HepG2 (cell line): ENCODE results near the gene PDE3B. TPM values are rescaled to one million over a fixed set of nuclear protein-coding genes. Genes with fewer than 3 reads are reported as not detected.

Source experiments
- AKAP8 ChIP-seq: sonication (generic); formaldehyde crosslinking; IDR thresholded peaks from 2 replicates; pipeline ENCODE4 v1.5.1; 2020; ENCODE audit warnings: mild to moderate bottlenecking, missing genetic modification reagents
- ATF1 ChIP-seq: IDR thresholded peaks from 2 replicates; pipeline ENCODE4 v1.6.1; 2016; ENCODE audit warnings: mild to moderate bottlenecking, control low read depth
- ATM ChIP-seq: fragments of 450-650 bp; IDR thresholded peaks from 2 replicates; pipeline ENCODE4 v1.7.1; 2017; ENCODE audit warnings: mild to moderate bottlenecking, borderline replicate concordance
- CERS6 ChIP-seq: sonication (generic); formaldehyde crosslinking; IDR thresholded peaks from 2 replicates; pipeline ENCODE4 v1.5.0; 2020; ENCODE audit warnings: missing genetic modification reagents
- CHD4 ChIP-seq: fragments of 200-600 bp; sonication (generic); IDR thresholded peaks from 2 replicates; pipeline ENCODE4 v1.7.0; 2017; ENCODE audit warnings: mild to moderate bottlenecking, low read length, borderline replicate concordance
- DNMT3B ChIP-seq: conservative IDR thresholded peaks from 2 replicates; pipeline ENCODE4 v1.6.1; 2016; ENCODE audit warnings: missing biosample characterization, control low read depth
- DRAP1 ChIP-seq: IDR thresholded peaks from 2 replicates; pipeline ENCODE4 v1.6.1; 2016; ENCODE audit warnings: missing genetic modification reagents, missing compliant biosample characterization
- E2F1 ChIP-seq: sonication (generic); formaldehyde crosslinking; IDR thresholded peaks from 2 replicates; pipeline ENCODE4 v1.5.0; 2020; ENCODE audit warnings: missing genetic modification reagents
- EEA1 ChIP-seq: sonication (generic); formaldehyde crosslinking; IDR thresholded peaks from 2 replicates; pipeline ENCODE4 v1.5.1; 2020; ENCODE audit warnings: mild to moderate bottlenecking, missing genetic modification reagents, borderline replicate concordance
- FOXK1 ChIP-seq: sonication (generic); formaldehyde crosslinking; IDR thresholded peaks from 2 replicates; pipeline ENCODE4 v1.4.0; 2020; ENCODE audit warnings: low read depth, missing genetic modification reagents, borderline replicate concordance
- HIC2 ChIP-seq: sonication (generic); formaldehyde crosslinking; IDR thresholded peaks from 2 replicates; pipeline ENCODE4 v1.9.0; 2022; ENCODE audit warnings: low read depth, missing genetic modification reagents
- MEF2D ChIP-seq: sonication (generic); formaldehyde crosslinking; IDR thresholded peaks from 2 replicates; pipeline ENCODE4 v1.5.1; 2020; ENCODE audit warnings: mild to moderate bottlenecking, missing genetic modification reagents
- MNT ChIP-seq: fragments of 450-650 bp; IDR thresholded peaks from 2 replicates; pipeline ENCODE4 v1.6.1; 2016
- NFE2L2 ChIP-seq: fragments of 150-350 bp; IDR thresholded peaks from 2 replicates; pipeline ENCODE4 v1.6.1; 2014; ENCODE audit warnings: low read length
- SETDB1 ChIP-seq: sonication (generic); formaldehyde crosslinking; IDR thresholded peaks from 2 replicates; pipeline ENCODE4 v1.5.1; 2020; ENCODE audit warnings: missing genetic modification reagents, mild to moderate bottlenecking, borderline replicate concordance
- TOPORS ChIP-seq: sonication (generic); formaldehyde crosslinking; IDR thresholded peaks from 2 replicates; pipeline ENCODE4 v1.8.0; 2023; ENCODE audit warnings: mild to moderate bottlenecking, missing genetic modification reagents
- ZBTB2 ChIP-seq: sonication (generic); formaldehyde crosslinking; IDR thresholded peaks from 2 replicates; pipeline ENCODE4 v1.8.0; 2022; ENCODE audit warnings: low read depth, missing genetic modification reagents
- ZFP90 ChIP-seq: sonication (generic); formaldehyde crosslinking; IDR thresholded peaks from 2 replicates; pipeline ENCODE4 v1.8.0; 2022; ENCODE audit warnings: missing genetic modification reagents, mild to moderate bottlenecking, inconsistent platforms, borderline replicate concordance
- ZNF136 ChIP-seq: sonication (generic); formaldehyde crosslinking; IDR thresholded peaks from 2 replicates; pipeline ENCODE4 v1.8.1; 2022; ENCODE audit warnings: low read depth, mild to moderate bottlenecking, moderate library complexity, missing genetic modification reagents
- ZNF230 ChIP-seq: sonication (generic); formaldehyde crosslinking; IDR thresholded peaks from 2 replicates; pipeline ENCODE4 v1.4.0; 2020; ENCODE audit warnings: mild to moderate bottlenecking, missing genetic modification reagents
- ZNF329 ChIP-seq: sonication (generic); formaldehyde crosslinking; IDR thresholded peaks from 2 replicates; pipeline ENCODE4 v1.9.0; 2021; ENCODE audit warnings: low read depth, mild to moderate bottlenecking, missing genetic modification reagents
- ZNF468 ChIP-seq: sonication (generic); formaldehyde crosslinking; IDR thresholded peaks from 2 replicates; pipeline ENCODE4 v1.8.0; 2022; ENCODE audit warnings: mild to moderate bottlenecking, moderate library complexity, missing genetic modification reagents
- ZNF564 ChIP-seq: sonication (generic); formaldehyde crosslinking; IDR thresholded peaks from 2 replicates; pipeline ENCODE4 v1.8.1; 2023; ENCODE audit warnings: mild to moderate bottlenecking, missing genetic modification reagents
- ZNF672 ChIP-seq: sonication (generic); formaldehyde crosslinking; IDR thresholded peaks from 2 replicates; pipeline ENCODE4 v1.8.1; 2022; ENCODE audit warnings: missing genetic modification reagents
- ZZZ3 ChIP-seq: sonication (generic); formaldehyde crosslinking; IDR thresholded peaks from 2 replicates; pipeline ENCODE4 v1.4.0; 2020; ENCODE audit warnings: missing genetic modification reagents, mild to moderate bottlenecking, borderline replicate concordance
- polyA plus RNA-seq, 8 experiments: library from polyadenylated mRNA; depleted of rRNA in 3 of 8; stranded (reverse) in 7 of 8; unstranded in 1 of 8; fragments of >200 nt; fragmentation: Illumina TruSeq in 4 of 8; extraction: Trizol in 4 of 8; gene quantifications; 2 replicates each; pipeline versions ENCODE4 v1.2.1 to v1.2.3, GENCODE V29; 2011 to 2016; ENCODE audit warnings: low read depth in 4 of 8, missing spikeins in 1 of 8, mixed read lengths in 1 of 8; ENCODE audit not compliant: insufficient read depth in 1 of 8
- total RNA-seq, 5 experiments: library from RNA; depleted of rRNA; stranded (reverse); fragments of >200 nt; fragmentation: Illumina TruSeq; extraction: Trizol; gene quantifications; 2 replicates each; pipeline ENCODE4 v1.2.3, GENCODE V29; 2016; ENCODE audit warnings: low read depth in 1 of 5

The PDE3B gene
- total and polyA plus RNA-seq, 2 of the 13 experiments (the other 11 are each of a cell fraction or from before 2014, with no cell fraction given) = 14.1 to 26.5 TPM

GRCh38 chr11:14892036-14892556, 248.5 kb downstream of the PDE3B start, which contains the start of gene CYP2R1 (continued):
- TF ChIP-seq E2F1 (peak; percentile 35; the same call in 1 of the 2 replicates), DRAP1 (CRISPR knock-in tag) (peak; percentile 70), ZNF230 (CRISPR knock-in tag) (no peak), ZZZ3 (CRISPR knock-in tag) (no peak), ZFP90 (no peak), MEF2D (CRISPR knock-in tag) (no peak), ATM (no peak), DNMT3B (CRISPR knock-in tag) (no peak), EEA1 (CRISPR knock-in tag) (no peak), ZNF468 (no peak), HIC2 (CRISPR knock-in tag) (no peak), ZNF136 (CRISPR knock-in tag) (no peak), SETDB1 (CRISPR knock-in tag) (no peak), CHD4 (no peak), NFE2L2 (no peak), ZBTB2 (CRISPR knock-in tag) (no peak), ZNF564 (CRISPR knock-in tag) (no peak), CERS6 (CRISPR knock-in tag) (no peak), MNT (no peak), ZNF329 (CRISPR knock-in tag) (no peak), TOPORS (CRISPR knock-in tag) (no peak), AKAP8 (CRISPR knock-in tag) (no peak), ZNF672 (CRISPR knock-in tag) (no peak), ATF1 (no peak), FOXK1 (CRISPR knock-in tag) (peak; percentile 51; the same call in 1 of the 2 replicates)
